Hepatic stellate cell (primary cell): Measurements from ENCODE around the gene KCTD14.
A peak's percentile ranks its signal among the peaks of the same experiment; 100 is the strongest.
"Not testable (repeated sequence)": the region's sequence is repeated elsewhere in the genome, so short reads cannot be mapped to it uniquely, and the experiment has no call there.

Experiments
- DNase-seq: peaks from one replicate; pipeline ENCODE4 v3.0.0; 2011; ENCODE audit warnings: low spot score

The KCTD14 gene

GRCh38 chr11:78022397-78023396, at the start of gene KCTD14:
Gene KCTD14 (minus strand): TSS chr11:78023276. CDS start chr11:78023249, 27 bp downstream.
- peak; percentile 56 for DNase-seq

- DNase-seq, result no peak
Measured at GRCh38 chr11:78072455-78072854, 49.4 kb upstream of the KCTD14 start.

- no peak for DNase-seq
Measured at GRCh38 chr11:78071717-78072116, 48.6 kb upstream of the KCTD14 start.

- DNase-seq, result no peak
Measured at GRCh38 chr11:78070621-78071020, 47.5 kb upstream of the KCTD14 start.

- DNase-seq, result no peak
Measured at GRCh38 chr11:78069465-78069864, 46.4 kb upstream of the KCTD14 start.

- DNase-seq, result no peak
Measured at GRCh38 chr11:78067704-78068103, 44.6 kb upstream of the KCTD14 start.

- DNase-seq, result no peak
Measured at GRCh38 chr11:78066471-78066870, 43.4 kb upstream of the KCTD14 start.

GRCh38 chr11:78065203-78065602, 42.1 kb upstream of the KCTD14 start:
- no peak for DNase-seq

- no peak for DNase-seq
Measured at GRCh38 chr11:78063440-78064181, 40.5 kb upstream of the KCTD14 start, which contains the start of gene THRSP. Gene THRSP (plus strand): TSS chr11:78063861. CDS start chr11:78063882, 21 bp downstream.

- DNase-seq, result no peak
Measured at GRCh38 chr11:78062671-78063070, 39.6 kb upstream of the KCTD14 start.

GRCh38 chr11:78061921-78062311, 38.8 kb upstream of the KCTD14 start:
- DNase-seq, result no peak

GRCh38 chr11:78061088-78061920, 38.2 kb upstream of the KCTD14 start:
- no peak for DNase-seq

- no peak for DNase-seq
Measured at GRCh38 chr11:78060533-78060932, 37.5 kb upstream of the KCTD14 start.

GRCh38 chr11:78059749-78060328, 36.8 kb upstream of the KCTD14 start:
- DNase-seq, result not testable (repeated sequence)

GRCh38 chr11:78057462-78058055, 34.5 kb upstream of the KCTD14 start:
- no peak for DNase-seq

GRCh38 chr11:78056093-78056492, 33.0 kb upstream of the KCTD14 start:
- DNase-seq, result no peak

- no peak for DNase-seq
Measured at GRCh38 chr11:78054971-78055370, 31.9 kb upstream of the KCTD14 start.

- peak; percentile 69 for DNase-seq
Measured at GRCh38 chr11:78050964-78051831, 28.1 kb upstream of the KCTD14 start.

- no peak for DNase-seq
Measured at GRCh38 chr11:78049348-78049747, 26.3 kb upstream of the KCTD14 start.

GRCh38 chr11:78048561-78048960, 25.5 kb upstream of the KCTD14 start:
- no peak for DNase-seq
